MCF 10A (cell line): ENCODE measurements around the gene CYP39A1. TPM values are rescaled to one million over a fixed set of nuclear protein-coding genes. Genes with fewer than 3 reads are reported as not detected.

Source experiments
- BruUV-seq: library from RNA; stranded (reverse); fragments of 400-500 nt; replicated peaks from 2 replicates; lab custom pipeline; 2021; lab: Mats Ljungman, UMichigan
- CTCF ChIA-PET: fragments of 300-600 bp; sonication (Branson Sonifier 250); formaldehyde crosslinking; extraction: SDS; loops from one replicate; lab custom pipeline; 2021; ENCODE audit warnings: antibody characterized with exemption, inconsistent platforms; lab: Yijun Ruan, JAX
- POLR2A ChIA-PET: fragments of 300-600, 350-650 bp; sonication (Branson Sonifier 250); formaldehyde crosslinking; extraction: SDS; loops from one replicate; lab custom pipeline; 2020; ENCODE audit warnings: antibody characterized with exemption, inconsistent platforms; lab: Yijun Ruan, JAX
- DNase-seq: peaks from one replicate; pipeline ENCODE4 v3.0.0-alpha.2; 2018; ENCODE audit not compliant: unreplicated experiment
- H3K27ac Mint-ChIP-seq: one replicate; pipeline ENCODE4 v1.8.0; 2022; ENCODE audit warnings: mild to moderate bottlenecking, low read depth, mixed read lengths; ENCODE audit not compliant: unreplicated experiment
- H3K27me3 Mint-ChIP-seq: one replicate; pipeline ENCODE4 v1.8.0; 2022; ENCODE audit warnings: mixed read lengths; ENCODE audit not compliant: insufficient read depth, unreplicated experiment
- H3K36me3 Mint-ChIP-seq: one replicate; pipeline ENCODE4 v1.8.0; 2022; ENCODE audit warnings: mild to moderate bottlenecking, moderate library complexity, mixed read lengths; ENCODE audit not compliant: insufficient read depth, unreplicated experiment
- H3K4me1 Mint-ChIP-seq: one replicate; pipeline ENCODE4 v1.8.0; 2022; ENCODE audit warnings: mixed read lengths; ENCODE audit not compliant: insufficient read depth, unreplicated experiment
- H3K4me3 Mint-ChIP-seq: one replicate; pipeline ENCODE4 v1.8.0; 2022; ENCODE audit warnings: mild to moderate bottlenecking, moderate library complexity, mixed read lengths; ENCODE audit not compliant: unreplicated experiment
- H3K9me3 Mint-ChIP-seq: one replicate; pipeline ENCODE4 v1.8.0; 2022; ENCODE audit warnings: mixed read lengths; ENCODE audit not compliant: unreplicated experiment
- CTCF ChIP-seq: fragments of 200-600 bp; IDR thresholded peaks from one replicate; pipeline ENCODE4 v1.8.0; 2022; ENCODE audit warnings: antibody characterized with exemption, mild to moderate bottlenecking; ENCODE audit not compliant: unreplicated experiment
- intact Hi-C: fragments of 100-400 bp; cut with micrococcal nuclease; formaldehyde crosslinking; loops from 2 replicates; pipeline ENCODE4 v1.14.1; 2022
- total RNA-seq: library from RNA; stranded (reverse); gene quantifications from 2 replicates; pipeline ENCODE4 v1.2.3, GENCODE V29; 2022

Gene CYP39A1
- total RNA-seq, 1 experiment from 2014 or later: 7.2 TPM

GRCh38 chr6:46510651-46511050 lies 142.0 kb downstream of the CYP39A1 start:
- Mint-ChIP-seq H3K4me1 (peaks cover 14% of the 10 kb centered on the region), H3K4me3 (no peak overlapping the region), H3K27ac (no peak overlapping the region), H3K36me3 (no peaks in the 10 kb centered on the region), H3K9me3 (no peaks in the 10 kb centered on the region), H3K27me3 (peaks cover 2% of the 10 kb centered on the region)
- ChIA-PET CTCF (interaction anchor here (0.7 kb wide), 1 partner anchor 9 kb away, joined by 3 read pairs; no protein-coding TSS in a partner anchor), POLR2A (no interaction called here)
- no peak for TF ChIP-seq CTCF
- BruUV-seq: no TSS peak
- intact Hi-C loops: no loop called here
- peak; percentile 67 for DNase-seq

GRCh38 chr6:46509981-46510510 lies 142.6 kb downstream of the CYP39A1 start:
- H3K4me1 Mint-ChIP-seq: peaks cover 14% of the 10 kb centered on the region
- no peak overlapping the region for H3K27ac Mint-ChIP-seq
- TF ChIP-seq CTCF: no peak
- no peak for DNase-seq
- no TSS peak for BruUV-seq
- H3K9me3 Mint-ChIP-seq: no peaks in the 10 kb centered on the region
- intact Hi-C loops: no loop called here
- CTCF ChIA-PET: interaction anchor here (0.7 to 0.9 kb wide), 2 partner anchors 8 to 20 kb away, joined by 3 read pairs; no protein-coding TSS in a partner anchor
- no peak overlapping the region for H3K4me3 Mint-ChIP-seq
- POLR2A ChIA-PET: interaction anchor here (0.6 kb wide), 1 partner anchor 17 kb away, joined by 3 read pairs; no protein-coding TSS in a partner anchor
- H3K36me3 Mint-ChIP-seq: no peaks in the 10 kb centered on the region
- H3K27me3 Mint-ChIP-seq: no peaks in the 10 kb centered on the region

GRCh38 chr6:46509063-46509462 lies 143.6 kb downstream of the CYP39A1 start:
- H3K36me3 Mint-ChIP-seq: no peaks in the 10 kb centered on the region
- H3K27ac Mint-ChIP-seq: no peak overlapping the region
- no peaks in the 10 kb centered on the region for H3K9me3 Mint-ChIP-seq
- ChIA-PET CTCF (interaction anchor here (0.6 kb wide), 1 partner anchor 118 kb away, joined by 3 read pairs; no protein-coding TSS in a partner anchor), POLR2A (no interaction called here)
- BruUV-seq: no TSS peak
- H3K4me3 Mint-ChIP-seq: no peak overlapping the region
- no peak for DNase-seq
- intact Hi-C loops: no loop called here
- H3K4me1 Mint-ChIP-seq: peaks cover 14% of the 10 kb centered on the region
- H3K27me3 Mint-ChIP-seq: no peaks in the 10 kb centered on the region
- no peak for TF ChIP-seq CTCF

- POLR2A ChIA-PET: no interaction called here
- CTCF ChIA-PET: interaction anchor here (1.0 kb wide), 1 partner anchor 82 kb away, joined by 3 read pairs; no protein-coding TSS in a partner anchor
- no peak overlapping the region for H3K27ac Mint-ChIP-seq
- DNase-seq: no peak
- H3K4me3 Mint-ChIP-seq: no peak overlapping the region
- H3K36me3 Mint-ChIP-seq: no peaks in the 10 kb centered on the region
- no peak for TF ChIP-seq CTCF
- H3K27me3 Mint-ChIP-seq: no peaks in the 10 kb centered on the region
- peaks cover 14% of the 10 kb centered on the region for H3K4me1 Mint-ChIP-seq
- intact Hi-C loops: no loop called here
- BruUV-seq: no TSS peak
- H3K9me3 Mint-ChIP-seq: no peaks in the 10 kb centered on the region
Observed at GRCh38 chr6:46507426-46507825, 145.2 kb downstream of the CYP39A1 start.
